IMR-90 (cell line): ENCODE measurements around the gene PRSS38. TPM values are rescaled to one million over a fixed set of nuclear protein-coding genes. Genes with fewer than 3 reads are reported as not detected.
A peak's percentile ranks its signal among the peaks of the same experiment; 100 is the strongest.

Experiments
- ATAC-seq: fragments of 200-7000 bp; cut with Tn5 transposase; 2 replicates; pipeline ENCODE4 v1.9.1; 2020; ENCODE audit warnings: low read depth, mild to moderate bottlenecking, moderate library complexity
- BruUV-seq: library from RNA; stranded (reverse); fragments of 400-500 nt; replicated peaks from 2 replicates; lab custom pipeline; 2021; lab: Mats Ljungman, UMichigan
- CTCF ChIA-PET: fragments of 300-600 bp; formaldehyde crosslinking; extraction: SDS; loops from one replicate; lab custom pipeline; 2021; ENCODE audit warnings: antibody characterized with exemption; lab: Yijun Ruan, JAX
- POLR2A ChIA-PET: fragments of 300-600 bp; sonication (Branson Sonifier 250); formaldehyde crosslinking; loops from one replicate; lab custom pipeline; 2022; ENCODE audit warnings: antibody characterized with exemption; ENCODE audit not compliant: unreplicated experiment; lab: Charles Lee
- DNase-seq: peaks from one replicate; pipeline ENCODE4 v3.0.0; 2013
- H2AFZ ChIP-seq: replicated peaks from 2 replicates; pipeline ENCODE3; 2013; ENCODE audit warnings: low read length, mild to moderate bottlenecking; ENCODE audit not compliant: poor library complexity
- H2AK5ac ChIP-seq: 2 replicates; pipeline ENCODE4 v1.6.1; 2013; ENCODE audit warnings: low read depth, low read length, inconsistent platforms
- H2AK9ac ChIP-seq: replicated peaks from 2 replicates; pipeline ENCODE3; 2013; ENCODE audit warnings: mild to moderate bottlenecking, low read depth, low read length, moderate library complexity; ENCODE audit not compliant: poor library complexity
- H2BK120ac ChIP-seq: 2 replicates; pipeline ENCODE4 v1.6.1; 2013; ENCODE audit warnings: low read depth, low read length, inconsistent platforms
- H2BK15ac ChIP-seq: 3 replicates; pipeline ENCODE4 v1.6.1; 2013; ENCODE audit warnings: low read depth, low read length, inconsistent platforms
- H2BK20ac ChIP-seq: 2 replicates; pipeline ENCODE4 v1.6.1; 2013; ENCODE audit warnings: low read depth, mild to moderate bottlenecking, inconsistent platforms, low read length, moderate library complexity
- H2BK5ac ChIP-seq: 2 replicates; pipeline ENCODE4 v1.6.1; 2013; ENCODE audit warnings: mild to moderate bottlenecking, low read depth, low read length, inconsistent platforms; ENCODE audit not compliant: poor library complexity, severe bottlenecking
- H3K14ac ChIP-seq: replicated peaks from 2 replicates; pipeline ENCODE4 v1.6.1; 2013; ENCODE audit warnings: low read depth, low read length, inconsistent platforms
- H3K18ac ChIP-seq: 2 replicates; pipeline ENCODE4 v1.6.1; 2013; ENCODE audit warnings: low read depth, low read length, control low read depth
- H3K23ac ChIP-seq: 2 replicates; pipeline ENCODE4 v1.6.1; 2013; ENCODE audit warnings: low read depth, low read length, inconsistent platforms
- H3K27ac ChIP-seq: 2 replicates; pipeline ENCODE4 v1.5.1; 2013; ENCODE audit warnings: mild to moderate bottlenecking, control low read depth, low read length; ENCODE audit not compliant: insufficient read depth
- H3K27me3 ChIP-seq: 2 replicates; pipeline ENCODE4 v1.6.1; 2013; ENCODE audit warnings: low read length; ENCODE audit not compliant: control insufficient read depth, insufficient read depth
- H3K36me3 ChIP-seq: 2 replicates; pipeline ENCODE4 v1.6.1; 2013; ENCODE audit warnings: low read length, mixed read lengths; ENCODE audit not compliant: control insufficient read depth, insufficient read depth
- H3K4ac ChIP-seq: 2 replicates; pipeline ENCODE4 v1.6.1; 2013; ENCODE audit warnings: low read depth, low read length, inconsistent platforms
- H3K4me1 ChIP-seq: 2 replicates; pipeline ENCODE4 v1.6.1; 2013; ENCODE audit warnings: low read length, mixed read lengths; ENCODE audit not compliant: control insufficient read depth, insufficient read depth
- H3K4me2 ChIP-seq: 2 replicates; pipeline ENCODE4 v1.6.1; 2013; ENCODE audit warnings: low read depth, mild to moderate bottlenecking, control low read depth, low read length, moderate library complexity
- H3K4me3 ChIP-seq: 2 replicates; pipeline ENCODE4 v1.5.1; 2013; ENCODE audit warnings: low read depth, mild to moderate bottlenecking, control low read depth, low read length, moderate library complexity; ENCODE audit not compliant: insufficient read depth
- H3K56ac ChIP-seq: 2 replicates; pipeline ENCODE4 v1.6.1; 2013; ENCODE audit warnings: low read length, inconsistent platforms; ENCODE audit not compliant: insufficient read depth; ENCODE audit errors: extremely low read depth
- H3K79me1 ChIP-seq, 2 experiments: 2 replicates each; pipeline ENCODE4 v1.6.1; 2013; ENCODE audit warnings: low read length in 2 of 2, inconsistent platforms in 1 of 2, low read depth in 1 of 2
- H3K9ac ChIP-seq: 2 replicates; pipeline ENCODE4 v1.6.1; 2013; ENCODE audit warnings: low read depth, low read length, control low read depth
- H3K9me1 ChIP-seq: 2 replicates; pipeline ENCODE4 v1.6.1; 2013; ENCODE audit warnings: low read length, inconsistent platforms; ENCODE audit not compliant: insufficient read depth
- H3K9me3 ChIP-seq: 2 replicates; pipeline ENCODE4 v1.6.1; 2013; ENCODE audit warnings: low read length; ENCODE audit not compliant: control insufficient read depth, insufficient read depth
- H4K20me1 ChIP-seq: 2 replicates; pipeline ENCODE4 v1.6.1; 2013; ENCODE audit warnings: low read length, inconsistent platforms; ENCODE audit not compliant: insufficient read depth
- H4K5ac ChIP-seq: 2 replicates; pipeline ENCODE4 v1.6.1; 2013; ENCODE audit warnings: mild to moderate bottlenecking, low read depth, low read length, control low read depth
- H4K8ac ChIP-seq, 2 experiments: 2 replicates each; pipeline ENCODE4 v1.6.1; 2013; ENCODE audit warnings: low read depth in 2 of 2, low read length in 2 of 2, control low read depth in 1 of 2, inconsistent platforms in 1 of 2
- H4K91ac ChIP-seq: 2 replicates; pipeline ENCODE4 v1.6.1; 2013; ENCODE audit warnings: low read depth, low read length, inconsistent platforms; ENCODE audit not compliant: insufficient read depth
- CEBPB ChIP-seq: IDR thresholded peaks from 2 replicates; pipeline ENCODE4 v1.6.1; 2012; ENCODE audit warnings: low read depth, low read length, improper control_type of control experiment
- CHD1 ChIP-seq: IDR thresholded peaks from 2 replicates; pipeline ENCODE4 v1.6.1; 2012; ENCODE audit warnings: low read depth, low read length, improper control_type of control experiment
- MAZ ChIP-seq: IDR thresholded peaks from 2 replicates; pipeline ENCODE4 v1.6.1; 2012; ENCODE audit warnings: low read depth, mild to moderate bottlenecking, low read length, improper control_type of control experiment, moderate library complexity, borderline replicate concordance
- NFE2L2 ChIP-seq: fragments of 150-350 bp; IDR thresholded peaks from 2 replicates; pipeline ENCODE4 v1.6.1; 2016; ENCODE audit warnings: low read depth, mild to moderate bottlenecking, low read length
- POLR2A ChIP-seq: IDR thresholded peaks from 2 replicates; pipeline ENCODE4 v1.6.1; 2012; ENCODE audit warnings: mild to moderate bottlenecking, low read depth, low read length
- RAD21 ChIP-seq: IDR thresholded peaks from 2 replicates; pipeline ENCODE4 v1.6.1; 2012; ENCODE audit warnings: low read length, improper control_type of control experiment
- RCOR1 ChIP-seq: IDR thresholded peaks from 2 replicates; pipeline ENCODE4 v1.6.1; 2012; ENCODE audit warnings: mild to moderate bottlenecking, low read length, improper control_type of control experiment; ENCODE audit not compliant: insufficient replicate concordance
- USF2 ChIP-seq: fragments of 150-350 bp; IDR thresholded peaks from 2 replicates; pipeline ENCODE4 v1.6.1; 2017; ENCODE audit warnings: mild to moderate bottlenecking, antibody characterized with exemption, low read length, low read depth
- WGBS, 2 experiments: methylation state at CpG; one replicate each; pipeline versions ENCODE4 v1.1.5 to v1.1.7; 2013; ENCODE audit warnings: missing lambda C conversion rate in 2 of 2; ENCODE audit not compliant: insufficient read length in 1 of 2; ENCODE audit errors: extremely low coverage in 2 of 2; 5-methylcytosine and 5-hydroxymethylcytosine counted together
- dilution Hi-C: fragments of 300-500 bp; cut with HindIII; formaldehyde crosslinking; loops from one replicate; pipeline ENCODE4 v1.14.3; 2018; ENCODE audit warnings: low sequenced_read_pairs; ENCODE audit not compliant: unreplicated experiment
- in situ Hi-C: fragments of 300-500 bp; cut with MboI; formaldehyde crosslinking; loops from 3 replicates; pipeline ENCODE4 v1.14.3; 2019; ENCODE audit warnings: low sequenced_read_pairs, inconsistent platforms, mixed read lengths
- intact Hi-C: fragments of 100-400 bp; cut with micrococcal nuclease; formaldehyde crosslinking; loops from 2 replicates; pipeline ENCODE4 v1.10.0; 2022
- polyA plus RNA-seq, 3 experiments: library from polyadenylated mRNA; depleted of rRNA; stranded (reverse); fragments of >200 nt; gene quantifications; 2 replicates each; pipeline ENCODE4 v1.2.3, GENCODE V29; 2012; ENCODE audit warnings: low replicate concordance in 1 of 3
- total RNA-seq: library from RNA; depleted of rRNA; stranded (reverse); fragments of >200 nt; gene quantifications from 2 replicates; pipeline ENCODE4 v1.2.3, GENCODE V29; 2012

Gene PRSS38
- total and polyA plus RNA-seq, 2 of the 4 experiments (the other 2 are of a cell fraction): not detected

GRCh38 chr1:227777156-227777555 is 38.3 kb upstream of the PRSS38 start:
- no TSS peak for BruUV-seq
- DNase-seq (no peak), ATAC-seq (no peak)
- Histone ChIP-seq H3K27ac (no peak overlapping the region), H2AK9ac (no peak overlapping the region), H4K8ac (no peak overlapping the region), H4K91ac (no peak overlapping the region), H3K18ac (no peak overlapping the region), H3K9me3 (no peaks in the 10 kb centered on the region), H2AK5ac (no peak overlapping the region), H3K4me2 (no peak overlapping the region), H4K5ac (no peak overlapping the region), H3K27me3 (no peaks in the 10 kb centered on the region), H3K9ac (no peak overlapping the region), H3K79me1 (peaks cover 0 to 10% of the 10 kb centered on the region in 2 experiments; a peak in 1 of 4 replicates), H3K4me1 (peaks cover 16% of the 10 kb centered on the region), H3K36me3 (peaks cover 14% of the 10 kb centered on the region; the same call in 1 of the 2 replicates), H3K14ac (no peak overlapping the region), H2BK15ac (no peak overlapping the region), H3K56ac (no peak overlapping the region), H2BK120ac (no peak overlapping the region), H4K20me1 (peaks cover 9% of the 10 kb centered on the region; the same call in 1 of the 2 replicates), H3K4me3 (no peak overlapping the region), H2AFZ (no peak overlapping the region), H3K23ac (no peak overlapping the region), H2BK5ac (no peak overlapping the region), H3K4ac (0 out of 2 replicates have a peak overlapping the region, but pooled peaks have one; percentile 9), H3K9me1 (peaks cover 21% of the 10 kb centered on the region), H2BK20ac (no peak overlapping the region)
- no peak for TF ChIP-seq USF2
- TF ChIP-seq CHD1: no peak
- TF ChIP-seq NFE2L2: no peak
- no peak for TF ChIP-seq CEBPB
- no peak for TF ChIP-seq POLR2A
- TF ChIP-seq MAZ: no peak
- TF ChIP-seq RAD21: no peak
- TF ChIP-seq RCOR1: no peak
- in situ Hi-C loops: no loop called here
- CTCF ChIA-PET: no interaction called here
- dilution Hi-C loops: no loop called here
- intact Hi-C loops: no loop called here
- POLR2A ChIA-PET: no interaction called here
- WGBS, 2 experiments: 70% methylated on average over 2 of the region's 11 CpGs; no CpG with 5 or more reads in 1 of the 2 experiments
